NCI-H2171 treated with DMSO at 0.1 percent for 48 hours (cell line): Measurements from ENCODE around the gene SCYGR4.
"Not testable (repeated sequence)": the region's sequence is repeated elsewhere in the genome, so short reads cannot be mapped to it uniquely, and the experiment has no call there.

Source experiments
- DNase-seq: peaks from one replicate; lab custom pipeline; 2025; lab: John Stamatoyannopoulos, UW

SCYGR4 gene

GRCh38 chr2:227666631-227667170 lies 49.4 kb downstream of the SCYGR4 start, which contains the start of gene SCYGR5:
Gene SCYGR5, plus strand, starts transcription at chr2:227666804. Its CDS starts 0 bp downstream, at chr2:227666804.
- DNase-seq: not testable (repeated sequence)
